CD4-positive, alpha-beta T cell (primary cell): ENCODE measurements around the gene RASSF10. TPM values are rescaled to one million over a fixed set of nuclear protein-coding genes. Genes with fewer than 3 reads are reported as not detected.

ENCODE experiments used
- ATAC-seq: fragments of 200-7000 bp; cut with Tn5 transposase; one replicate; pipeline ENCODE4 v1.10.0; 2022; ENCODE audit warnings: mild to moderate bottlenecking; ENCODE audit not compliant: poor library complexity
- CTCF ChIA-PET: fragments of 350-600 bp; sonication (Branson Sonifier 250); formaldehyde crosslinking; loops from one replicate; lab custom pipeline; 2021; ENCODE audit warnings: antibody characterized with exemption, inconsistent platforms; lab: Charles Lee
- POLR2A ChIA-PET: fragments of 350-600 bp; sonication (Branson Sonifier 250); formaldehyde crosslinking; loops from one replicate; lab custom pipeline; 2021; ENCODE audit warnings: antibody characterized with exemption, inconsistent platforms; lab: Charles Lee
- DNase-seq, 14 experiments: peaks; one replicate each; pipeline ENCODE4 v3.0.0-alpha.2; 2013 to 2020; ENCODE audit warnings: mixed read lengths in 2 of 14
- H3K27ac ChIP-seq, 2 donors: one replicate each; pipeline versions ENCODE4 v1.5.1 to v1.7.0; 2013; ENCODE audit warnings: low read length in 2 of 2, low read depth in 1 of 2, mild to moderate bottlenecking in 1 of 2
- H3K27me3 ChIP-seq, 2 experiments: 1 replicate in 1 of 2; 2 replicates in 1 of 2; pipeline versions ENCODE4 v1.6.1 to v1.7.0; 2013; ENCODE audit warnings: low read length in 2 of 2, control low read depth in 1 of 2, mild to moderate bottlenecking in 1 of 2, moderate library complexity in 1 of 2; ENCODE audit not compliant: insufficient read depth in 2 of 2, control insufficient read depth in 1 of 2
- H3K36me3 ChIP-seq: one replicate; pipeline ENCODE4 v1.6.1; 2013; ENCODE audit warnings: low read length, control low read depth; ENCODE audit not compliant: insufficient read depth
- H3K4me1 ChIP-seq: one replicate; pipeline ENCODE4 v1.6.1; 2013; ENCODE audit warnings: low read length, control low read depth; ENCODE audit not compliant: insufficient read depth
- H3K4me3 ChIP-seq: one replicate; pipeline ENCODE4 v1.5.1; 2013; ENCODE audit warnings: mild to moderate bottlenecking, low read length, moderate library complexity
- H3K9me3 ChIP-seq, 2 experiments: 1 replicate in 1 of 2; 2 replicates in 1 of 2; pipeline versions ENCODE4 v1.6.1 to v1.7.0; 2013; ENCODE audit warnings: low read length in 2 of 2, mild to moderate bottlenecking in 2 of 2, control low read depth in 1 of 2, moderate library complexity in 1 of 2; ENCODE audit not compliant: control insufficient read depth in 1 of 2, insufficient read depth in 1 of 2
- H3K27ac Mint-ChIP-seq: one replicate; pipeline ENCODE4 v1.8.0; 2020; ENCODE audit warnings: mixed read lengths
- H3K27me3 Mint-ChIP-seq: one replicate; pipeline ENCODE4 v1.8.0; 2021; ENCODE audit warnings: mixed read lengths
- H3K36me3 Mint-ChIP-seq: one replicate; pipeline ENCODE4 v1.8.0; 2021; ENCODE audit warnings: low read depth, mixed read lengths
- H3K4me1 Mint-ChIP-seq: one replicate; pipeline ENCODE4 v1.8.0; 2021; ENCODE audit warnings: low read depth, mixed read lengths
- H3K4me3 Mint-ChIP-seq: one replicate; pipeline ENCODE4 v1.8.0; 2020; ENCODE audit warnings: mild to moderate bottlenecking, mixed read lengths
- H3K9me3 Mint-ChIP-seq: one replicate; pipeline ENCODE4 v1.8.0; 2020; ENCODE audit warnings: mixed read lengths
- intact Hi-C, 2 experiments: fragments of 100-400 bp; cut with DNase I in 1 of 2; cut with micrococcal nuclease in 1 of 2; formaldehyde crosslinking; loops; one replicate each; pipeline versions ENCODE4 v1.15.1 to v1.9.0; 2023 to 2025; cut with DNase I, micrococcal nuclease
- total RNA-seq, 174 experiments: library from RNA in 2 of 174; stranded (reverse) in 2 of 174; gene quantifications; one replicate each; pipeline ENCODE4 v1.2.3 and lab custom pipeline; 2021 to 2026
- TF ChIP-seq, protein P1 (sequence below): fragments of 200-600 bp; IDR thresholded peaks from one replicate; pipeline ENCODE4 v1.8.0; 2022; ENCODE audit warnings: antibody characterized with exemption, mild to moderate bottlenecking

RASSF10 gene
- total RNA-seq, 2 experiments from 2014 or later, result not detected

DNA sequence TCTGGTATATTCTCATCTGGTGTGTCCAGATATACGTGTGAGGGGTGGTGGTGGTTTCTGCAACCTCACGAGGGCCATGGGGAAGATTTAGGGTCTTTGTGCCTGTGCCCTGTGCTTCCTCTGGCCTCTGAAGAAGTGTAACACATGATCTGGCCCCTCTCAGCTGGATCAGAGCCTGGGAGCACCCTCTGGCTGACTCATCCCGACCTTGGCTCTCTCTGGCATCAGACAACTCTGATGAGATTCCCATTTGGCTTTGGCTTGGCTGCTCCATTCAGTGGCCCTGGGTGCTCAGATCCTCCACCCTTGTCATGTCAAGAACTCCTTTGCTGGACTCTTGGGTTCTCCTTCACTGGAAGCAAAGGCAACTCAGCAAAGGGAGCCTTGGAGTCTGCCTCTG lies 45.2 kb downstream of the RASSF10 start:
- DNase-seq (no peak), ATAC-seq (no peak)
- Mint-ChIP-seq H3K4me3 (no peak overlapping the region), H3K4me1 (no peaks in the 10 kb centered on the region), H3K27ac (no peak overlapping the region), H3K36me3 (no peaks in the 10 kb centered on the region), H3K9me3 (no peaks in the 10 kb centered on the region), H3K27me3 (peaks cover 36% of the 10 kb centered on the region)
- CTCF ChIA-PET, result no interaction called here
- TF ChIP-seq, protein P1, sequence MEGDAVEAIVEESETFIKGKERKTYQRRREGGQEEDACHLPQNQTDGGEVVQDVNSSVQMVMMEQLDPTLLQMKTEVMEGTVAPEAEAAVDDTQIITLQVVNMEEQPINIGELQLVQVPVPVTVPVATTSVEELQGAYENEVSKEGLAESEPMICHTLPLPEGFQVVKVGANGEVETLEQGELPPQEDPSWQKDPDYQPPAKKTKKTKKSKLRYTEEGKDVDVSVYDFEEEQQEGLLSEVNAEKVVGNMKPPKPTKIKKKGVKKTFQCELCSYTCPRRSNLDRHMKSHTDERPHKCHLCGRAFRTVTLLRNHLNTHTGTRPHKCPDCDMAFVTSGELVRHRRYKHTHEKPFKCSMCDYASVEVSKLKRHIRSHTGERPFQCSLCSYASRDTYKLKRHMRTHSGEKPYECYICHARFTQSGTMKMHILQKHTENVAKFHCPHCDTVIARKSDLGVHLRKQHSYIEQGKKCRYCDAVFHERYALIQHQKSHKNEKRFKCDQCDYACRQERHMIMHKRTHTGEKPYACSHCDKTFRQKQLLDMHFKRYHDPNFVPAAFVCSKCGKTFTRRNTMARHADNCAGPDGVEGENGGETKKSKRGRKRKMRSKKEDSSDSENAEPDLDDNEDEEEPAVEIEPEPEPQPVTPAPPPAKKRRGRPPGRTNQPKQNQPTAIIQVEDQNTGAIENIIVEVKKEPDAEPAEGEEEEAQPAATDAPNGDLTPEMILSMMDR, result no peak
- Histone ChIP-seq H3K27me3 (peaks cover 0 to 11% of the 10 kb centered on the region in 2 experiments), H3K4me1 (peaks cover 4% of the 10 kb centered on the region), H3K4me3 (no peak overlapping the region), H3K9me3 (peaks cover 0 to 7% of the 10 kb centered on the region in 2 experiments), H3K27ac (no peak overlapping the region), H3K36me3 (no peaks in the 10 kb centered on the region)
- POLR2A ChIA-PET, result no interaction called here
- intact Hi-C loops, result no loop called here

DNA sequence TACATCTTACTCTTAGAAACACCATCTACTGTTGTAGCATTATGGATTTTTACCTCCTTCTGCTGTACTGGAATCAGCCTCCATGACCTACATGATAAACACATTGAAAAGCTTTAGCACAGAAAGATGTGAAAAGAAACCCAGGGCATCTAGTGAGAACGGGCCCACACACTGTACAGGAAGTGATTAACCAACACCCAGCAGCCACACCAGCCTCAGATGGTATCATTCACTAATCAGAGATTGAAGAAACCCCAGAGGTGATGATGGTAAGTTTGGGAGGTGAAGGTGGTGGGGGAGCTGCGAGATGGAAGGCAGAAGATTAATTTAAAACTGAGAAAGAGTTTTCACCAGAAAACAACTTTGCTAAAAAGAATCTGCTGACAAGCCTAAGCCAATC lies 46.1 kb downstream of the RASSF10 start:
- DNase-seq (peak in 2 of 14 experiments; percentile 7 to 30), ATAC-seq (no peak)
- Mint-ChIP-seq H3K27ac (no peak overlapping the region), H3K36me3 (no peaks in the 10 kb centered on the region), H3K27me3 (peaks cover 27% of the 10 kb centered on the region), H3K9me3 (no peaks in the 10 kb centered on the region), H3K4me3 (no peak overlapping the region), H3K4me1 (no peaks in the 10 kb centered on the region)
- ChIA-PET POLR2A (interaction anchor here (0.5 kb wide), 1 partner anchor 32 kb away, joined by 3 read pairs; no protein-coding TSS in a partner anchor), CTCF (no interaction called here)
- H3K9me3 ChIP-seq, result peaks cover 0 to 7% of the 10 kb centered on the region in 2 experiments
- H3K4me3 ChIP-seq, result no peak overlapping the region
- H3K27ac ChIP-seq, result no peak overlapping the region
- peaks cover 0 to 11% of the 10 kb centered on the region in 2 experiments for H3K27me3 ChIP-seq
- intact Hi-C loops, result no loop called here
- H3K4me1 ChIP-seq, result peaks cover 4% of the 10 kb centered on the region
- H3K36me3 ChIP-seq, result no peaks in the 10 kb centered on the region
- TF ChIP-seq, protein P1, result no peak

DNA sequence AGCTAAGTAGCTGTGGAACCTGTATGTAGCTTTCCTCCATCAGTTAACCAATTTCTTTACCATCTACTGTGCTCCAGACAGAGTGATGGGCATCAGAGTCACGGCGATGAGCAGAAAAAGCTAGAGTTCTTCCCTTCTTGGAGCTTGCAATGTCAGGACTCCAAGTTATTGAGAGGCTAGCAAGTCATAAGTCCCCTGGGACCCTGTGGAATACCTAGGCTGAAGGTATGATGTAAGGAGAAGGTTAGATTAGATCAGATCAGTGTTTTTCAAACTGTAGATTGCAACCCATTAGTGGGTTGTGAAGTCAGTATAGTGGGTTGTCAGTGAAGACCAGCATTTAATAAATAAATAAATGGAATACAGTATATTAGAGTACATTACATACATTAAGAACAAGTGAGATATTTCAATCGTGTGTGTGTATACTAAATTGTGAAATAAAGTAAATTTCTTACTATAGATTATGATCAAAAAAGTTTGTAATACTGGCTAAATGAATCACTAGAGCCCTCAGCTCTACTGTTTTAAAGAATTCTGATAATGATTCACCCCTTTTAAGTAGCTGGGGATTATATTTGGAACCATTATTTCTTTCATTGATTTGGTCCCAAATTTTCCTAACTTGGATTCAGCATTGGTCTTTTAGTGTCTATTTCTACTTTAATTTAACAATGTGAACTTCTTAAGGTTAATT lies 52.3 kb downstream of the RASSF10 start:
- Histone ChIP-seq H3K9me3 (no peaks in the 10 kb centered on the region), H3K4me1 (no peaks in the 10 kb centered on the region), H3K27ac (no peak overlapping the region), H3K27me3 (peaks cover 0 to 5% of the 10 kb centered on the region in 2 experiments), H3K4me3 (no peak overlapping the region), H3K36me3 (no peaks in the 10 kb centered on the region)
- H3K36me3 Mint-ChIP-seq, result no peaks in the 10 kb centered on the region
- no peaks in the 10 kb centered on the region for H3K9me3 Mint-ChIP-seq
- ATAC-seq (no peak), DNase-seq (no peak)
- H3K27ac Mint-ChIP-seq, result no peak overlapping the region
- TF ChIP-seq, protein P1, result no peak
- no peaks in the 10 kb centered on the region for H3K4me1 Mint-ChIP-seq
- intact Hi-C loops, result no loop called here
- POLR2A ChIA-PET, result no interaction called here
- H3K4me3 Mint-ChIP-seq, result no peak overlapping the region
- peaks cover 16% of the 10 kb centered on the region for H3K27me3 Mint-ChIP-seq
- CTCF ChIA-PET, result no interaction called here
